K562 (cell line): ENCODE measurements around the gene MTA2. TPM values are rescaled to one million over a fixed set of nuclear protein-coding genes. Genes with fewer than 3 reads are reported as not detected.
A peak's percentile ranks its signal among the peaks of the same experiment; 100 is the strongest.

Experiments used
- CBX8 ChIP-seq: fragments of 200-600 bp; sonication (generic); IDR thresholded peaks from 2 replicates; pipeline ENCODE4 v1.6.1; 2012; ENCODE audit warnings: borderline replicate concordance, mixed run types, low read depth, mild to moderate bottlenecking, moderate library complexity, mixed read lengths, low read length, control low read depth, inconsistent platforms; ENCODE audit not compliant: poor library complexity, severe bottlenecking; ENCODE audit errors: extremely low read depth
- CEBPG ChIP-seq, 3 experiments: fragments of 200-800 bp in 1 of 3; sonication (Bioruptor generic) in 1 of 3; sonication (generic) in 1 of 3; formaldehyde crosslinking in 1 of 3; IDR thresholded peaks in 2 of 3; conservative IDR thresholded peaks in 1 of 3; 2 replicates each; pipeline versions ENCODE4 v1.6.1 to v1.8.0; 2016 to 2022; ENCODE audit warnings: missing compliant biosample characterization in 2 of 3, missing genetic modification characterization in 2 of 3, mild to moderate bottlenecking in 1 of 3, missing genetic modification reagents in 1 of 3
- ESRRA ChIP-seq: fragments of 450-650 bp; IDR thresholded peaks from 2 replicates; pipeline ENCODE4 v1.6.1; 2014; ENCODE audit warnings: low read depth, mild to moderate bottlenecking, moderate library complexity, borderline replicate concordance
- ESRRB ChIP-seq: fragments of 250-450 bp; sonication (Bioruptor Pico); IDR thresholded peaks from 2 replicates; pipeline ENCODE4 v1.5.0; 2020; ENCODE audit warnings: mild to moderate bottlenecking, moderate library complexity, borderline replicate concordance
- ETV5 ChIP-seq: sonication (generic); formaldehyde crosslinking; IDR thresholded peaks from 2 replicates; pipeline ENCODE4 v1.4.0; 2020; ENCODE audit warnings: low read depth, mild to moderate bottlenecking, missing genetic modification reagents
- GTF2F1 ChIP-seq: IDR thresholded peaks from 2 replicates; pipeline ENCODE4 v1.6.1; 2011; ENCODE audit warnings: low read depth, low read length, improper control_type of control experiment
- HMG20A ChIP-seq: fragments of 450-650 bp; formaldehyde crosslinking; conservative IDR thresholded peaks from 2 replicates; pipeline ENCODE4 v1.4.0; 2020; ENCODE audit warnings: mild to moderate bottlenecking, mixed read lengths
- HNRNPH1 ChIP-seq: fragments of 200-400 bp; formaldehyde crosslinking; optimal IDR thresholded peaks from 2 replicates; pipeline ENCODE3; 2017; ENCODE audit warnings: low read depth, mild to moderate bottlenecking, low read length, moderate library complexity
- KAT8 ChIP-seq: fragments of 450-650 bp; IDR thresholded peaks from 2 replicates; pipeline ENCODE4 v1.6.1; 2016; ENCODE audit warnings: low read depth, mild to moderate bottlenecking
- MCM2 ChIP-seq: fragments of 450-650 bp; IDR thresholded peaks from 2 replicates; pipeline ENCODE4 v1.6.1; 2017; ENCODE audit warnings: low read depth, mild to moderate bottlenecking
- NCOA1 ChIP-seq: fragments of 450-650 bp; IDR thresholded peaks from 2 replicates; pipeline ENCODE4 v1.6.1; 2016; ENCODE audit warnings: low read depth
- NR2C2 ChIP-seq, 2 experiments: fragments of 200-800 bp in 1 of 2; sonication (Bioruptor generic) in 1 of 2; sonication (generic) in 1 of 2; formaldehyde crosslinking in 1 of 2; IDR thresholded peaks; 2 replicates each; pipeline versions ENCODE4 v1.6.1 to v1.8.0; 2016 to 2022; ENCODE audit warnings: mild to moderate bottlenecking in 1 of 2, missing compliant biosample characterization in 1 of 2, missing genetic modification characterization in 1 of 2, missing genetic modification reagents in 1 of 2
- PHB2 ChIP-seq: fragments of 450-650 bp; IDR thresholded peaks from 2 replicates; pipeline ENCODE4 v1.6.1; 2017; ENCODE audit warnings: low read depth
- POLR2B ChIP-seq: fragments of 450-650 bp; IDR thresholded peaks from 2 replicates; pipeline ENCODE4 v1.6.1; 2018; ENCODE audit warnings: low read depth; ENCODE audit not compliant: partially characterized antibody
- RBBP5 ChIP-seq: fragments of 200-600 bp; sonication (generic); IDR thresholded peaks from 2 replicates; pipeline ENCODE4 v1.6.1; 2012; ENCODE audit warnings: borderline replicate concordance, mild to moderate bottlenecking, low read length, control low read depth, inconsistent platforms; ENCODE audit not compliant: insufficient read depth, poor library complexity, severe bottlenecking
- RHOXF2B ChIP-seq: fragments of 250-450 bp; sonication (Bioruptor Pico); conservative IDR thresholded peaks from 2 replicates; pipeline ENCODE4 v1.5.1; 2021
- SOX6 ChIP-seq: fragments of 450-650 bp; IDR thresholded peaks from 2 replicates; pipeline ENCODE4 v1.6.1; 2014; ENCODE audit warnings: mild to moderate bottlenecking
- SRSF1 ChIP-seq: fragments of 200-400 bp; formaldehyde crosslinking; IDR thresholded peaks from 2 replicates; pipeline ENCODE4 v1.6.1; 2017; ENCODE audit warnings: mild to moderate bottlenecking, low read depth, low read length, moderate library complexity
- TAF9B ChIP-seq: fragments of 450-650 bp; IDR thresholded peaks from 2 replicates; pipeline ENCODE4 v1.6.1; 2018; ENCODE audit warnings: mild to moderate bottlenecking; ENCODE audit not compliant: partially characterized antibody
- UBTF ChIP-seq, 2 experiments: IDR thresholded peaks; 2 replicates each; pipeline ENCODE4 v1.6.1; 2012; ENCODE audit warnings: improper control_type of control experiment in 2 of 2, low read depth in 2 of 2, low read length in 2 of 2, borderline replicate concordance in 1 of 2
- WHSC1 ChIP-seq: IDR thresholded peaks from one replicate; pipeline ENCODE4 v1.6.1; 2012; ENCODE audit warnings: low read length, control low read depth, inconsistent platforms
- ZNF511 ChIP-seq: sonication (generic); formaldehyde crosslinking; IDR thresholded peaks from 2 replicates; pipeline ENCODE4 v1.8.0; 2022; ENCODE audit warnings: mild to moderate bottlenecking, missing genetic modification reagents
- ZNF561 ChIP-seq: fragments of 450-650 bp; formaldehyde crosslinking; conservative IDR thresholded peaks from 2 replicates; pipeline ENCODE4 v1.4.0; 2020; ENCODE audit warnings: mild to moderate bottlenecking, moderate library complexity
- ZNF57 ChIP-seq: fragments of 450-650 bp; formaldehyde crosslinking; IDR thresholded peaks from 2 replicates; pipeline ENCODE4 v1.4.0; 2020; ENCODE audit warnings: mild to moderate bottlenecking, moderate library complexity
- polyA plus RNA-seq, 8 experiments: library from polyadenylated mRNA; depleted of rRNA in 4 of 8; stranded (reverse) in 5 of 8; unstranded in 3 of 8; fragments of >200 nt; fragmentation: Nextera tagmentation in 2 of 8; fragmentation: Illumina TruSeq in 1 of 8; extraction: Ambion mirVana in 2 of 8; extraction: Trizol in 1 of 8; gene quantifications; 2 replicates each; pipeline versions ENCODE4 v1.2.1 to v1.2.3, GENCODE V29; 2011 to 2014; ENCODE audit warnings: inconsistent platforms in 1 of 8, missing spikeins in 1 of 8
- total RNA-seq, 7 experiments: library from RNA; depleted of rRNA in 6 of 7; stranded (reverse); fragments of >200 nt in 6 of 7; fragmentation: Illumina TruSeq in 2 of 7; extraction: Trizol in 2 of 7; gene quantifications; 2 replicates each; pipeline versions ENCODE4 v1.2.1 to v1.2.3, GENCODE V29; 2011 to 2021; ENCODE audit warnings: low replicate concordance in 1 of 7

Gene MTA2
- total and polyA plus RNA-seq, 9 of the 15 experiments (the other 6 are each of a cell fraction or from before 2014, with no cell fraction given) = 6.2 to 220 (median 172) TPM

GRCh38 chr11:62621567-62622470 lies 20.2 kb upstream of the MTA2 start, which contains the start of gene B3GAT3 (continued):
- no peak for TF ChIP-seq HNRNPH1
- no peak for TF ChIP-seq UBTF (IDR thresholded peaks at IDR 0.05; ENCODE audit: borderline replicate concordance in 1 of 2, low read depth in 2 of 2, low read length in 2 of 2)
- TF ChIP-seq RHOXF2B (CRISPR knock-in tag) = no peak
- TF ChIP-seq GTF2F1 = no peak
- TF ChIP-seq PHB2 = no peak
- TF ChIP-seq MCM2 = no peak
- TF ChIP-seq KAT8 = no peak
- TF ChIP-seq SRSF1 = no peak
- no peak; the same call in 1 of the 2 replicates for TF ChIP-seq ZNF511
- no peak for TF ChIP-seq ZNF57 (CRISPR knock-in tag)
- peak; percentile 78 for TF ChIP-seq POLR2B
- peak; percentile 99 for TF ChIP-seq ETV5
- no peak for TF ChIP-seq WHSC1
- TF ChIP-seq ESRRA = peak; percentile 50; the same call in 1 of the 2 replicates
- peak; percentile 82 for TF ChIP-seq SOX6
- peak; percentile 79 for TF ChIP-seq CEBPG (CRISPR knock-in tag; IDR thresholded peaks at IDR 0.05)
- peak; percentile 95 for TF ChIP-seq CEBPG (tag; conservative IDR thresholded peaks at IDR 0.05 in 1 of 2, IDR thresholded peaks at IDR 0.05 in 1 of 2)
- TF ChIP-seq RBBP5 = peak; percentile 42
- peak; percentile 85 for TF ChIP-seq TAF9B
- TF ChIP-seq CBX8 = no peak
- TF ChIP-seq NR2C2 (CRISPR knock-in tag; IDR thresholded peaks at IDR 0.05) = no peak
- TF ChIP-seq NR2C2 (tag; IDR thresholded peaks at IDR 0.05) = peak; percentile 82
- TF ChIP-seq ZNF561 = no peak
- no peak for TF ChIP-seq ESRRB
- TF ChIP-seq HMG20A = no peak
- peak; percentile 82; the same call in 1 of the 2 replicates for TF ChIP-seq NCOA1
